Peyer's patch (tissue), 4 donors: ENCODE data around the gene LTBR.

Experiments
- CTCF ChIP-seq, 6 experiments: fragments of 450-650 bp in 4 of 6; fragments of 200-600 bp in 2 of 6; sonication (generic) in 1 of 6; IDR thresholded peaks; one replicate each; pipeline ENCODE4 v1.5.1; 2017 to 2019; ENCODE audit warnings: antibody characterized with exemption in 6 of 6, mild to moderate bottlenecking in 3 of 6, moderate library complexity in 1 of 6
- POLR2A ChIP-seq, 2 donors: fragments of 450-650 bp; IDR thresholded peaks; one replicate each; pipeline ENCODE4 v1.5.1; 2017; ENCODE audit warnings: antibody characterized with exemption in 2 of 2, mild to moderate bottlenecking in 2 of 2, moderate library complexity in 2 of 2

DNA sequence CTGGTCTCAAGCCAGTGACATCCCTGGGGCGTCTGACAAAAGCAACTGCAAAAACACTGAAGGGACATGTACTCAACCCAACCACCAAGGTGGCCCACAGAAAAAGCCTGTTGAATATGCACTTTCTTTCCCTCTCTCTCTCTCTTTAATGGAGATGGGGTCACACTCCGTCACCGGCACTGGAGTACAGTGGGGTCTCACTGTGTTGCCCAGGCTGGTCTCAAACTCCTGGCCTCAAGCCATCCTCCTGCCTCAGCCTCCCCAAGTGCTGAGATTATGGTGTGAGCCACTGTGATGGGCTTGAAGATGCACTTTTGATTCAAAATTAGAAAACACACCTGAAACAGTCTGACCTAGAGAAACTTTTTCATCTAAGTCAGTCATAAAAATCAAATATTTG lies 53.6 kb downstream of the LTBR start:
- TF ChIP-seq CTCF (IDR thresholded peaks at IDR 0.05) (no peak), POLR2A (IDR thresholded peaks at IDR 0.05) (no peak)
